Measurements from ENCODE around the gene DDX20.

DDX20 gene

GRCh38 chr1:111801071-111801850 lies 45.6 kb downstream of the DDX20 start:
- peak in 1 of 42 donors; percentile 13 for DNase-seq
- intact Hi-C loops (cut with DNase I) = no loop called here

GRCh38 chr1:111802110-111802509 lies 46.4 kb downstream of the DDX20 start:
- no peak for DNase-seq
- intact Hi-C loops (cut with DNase I) = no loop called here

- intact Hi-C loops (cut with DNase I) = no loop called here
- DNase-seq = no peak
Measured at GRCh38 chr1:111802984-111803383, 47.3 kb downstream of the DDX20 start.

GRCh38 chr1:111803951-111804350 lies 48.2 kb downstream of the DDX20 start:
- DNase-seq = no peak
- intact Hi-C loops (cut with DNase I) = no loop called here

- no peak for DNase-seq
- intact Hi-C loops (cut with DNase I) = no loop called here
Measured at GRCh38 chr1:111804776-111805175, 49.1 kb downstream of the DDX20 start.

GRCh38 chr1:111805251-111805650 lies 49.5 kb downstream of the DDX20 start:
- DNase-seq = no peak
- intact Hi-C loops (cut with DNase I) = no loop called here

GRCh38 chr1:111811891-111812290 lies 56.2 kb downstream of the DDX20 start:
- intact Hi-C loops (cut with DNase I) = no loop called here
- no peak for DNase-seq

- no peak for DNase-seq
- intact Hi-C loops (cut with DNase I) = no loop called here
Measured at GRCh38 chr1:111812306-111812705, 56.6 kb downstream of the DDX20 start.

- DNase-seq = peak in 38 of 42 donors; percentile 13 to 81 (median 54)
Measured at GRCh38 chr1:111813440-111814304, 58.0 kb downstream of the DDX20 start.

GRCh38 chr1:111814305-111814628 lies 58.6 kb downstream of the DDX20 start:
- peak in 17 of 42 donors; percentile 7 to 60 (median 32) for DNase-seq
- intact Hi-C loops (cut with DNase I) = no loop called here

More at GRCh38 chr1:111813440-111814304, 58.0 kb downstream of the DDX20 start:
- intact Hi-C loops (cut with DNase I) = no loop called here

GRCh38 chr1:111814642-111815041 lies 58.9 kb downstream of the DDX20 start:
- intact Hi-C loops (cut with DNase I) = no loop called here

More at GRCh38 chr1:111814642-111815041, 58.9 kb downstream of the DDX20 start:
- DNase-seq = no peak

Data from head of caudate nucleus (tissue), 42 donors.